ENCODE results near the gene IL1B.

The IL1B gene

GRCh38 chr2:112783187-112783714, 53.3 kb downstream of the IL1B start:
- DNase-seq (ENCODE audit: low read depth, low spot score): no peak

DNA sequence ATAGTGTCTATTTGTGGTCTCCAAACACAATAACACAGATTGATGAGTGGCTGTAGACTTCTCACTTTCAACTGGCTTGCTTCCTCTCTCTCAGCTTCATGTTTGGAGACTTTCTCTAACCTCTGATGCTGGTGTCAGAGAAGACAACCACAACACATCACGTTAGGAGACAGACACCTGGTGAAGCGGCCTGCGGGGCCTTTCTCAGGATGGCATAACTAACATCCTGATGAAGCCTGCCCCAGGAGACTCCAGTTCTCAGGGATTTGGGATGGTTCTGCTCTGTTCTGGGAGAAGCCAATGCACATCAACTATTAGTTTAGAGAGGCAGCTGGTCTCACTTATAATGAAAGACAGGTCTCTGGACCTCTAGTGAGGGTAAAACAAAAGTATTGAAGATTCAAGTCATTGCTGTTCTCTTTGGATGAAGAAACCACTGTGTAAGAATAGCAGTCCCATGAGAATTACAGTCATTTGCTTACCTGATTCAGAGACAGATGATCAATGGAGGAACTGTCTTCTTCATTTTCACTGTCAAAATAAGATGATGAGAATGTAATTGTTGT, 54.3 kb downstream of the IL1B start:
- no peak for DNase-seq (ENCODE audit: low read depth, low spot score)

Measured in activated CD4-positive, CD25-positive, alpha-beta regulatory T cell treated with anti-CD3 and anti-CD28 coated beads, Interleukin-2, amount 50 U/mL, for 16 hours (primary cell).